Hypothalamus (tissue), 51 donors: Measurements from ENCODE around the gene PRCD.

Source experiments
- DNase-seq, 51 donors: peaks; one replicate each; lab custom pipeline; 2025; lab: John Stamatoyannopoulos, UW

PRCD gene, protein sequence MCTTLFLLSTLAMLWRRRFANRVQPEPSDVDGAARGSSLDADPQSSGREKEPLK

DNA sequence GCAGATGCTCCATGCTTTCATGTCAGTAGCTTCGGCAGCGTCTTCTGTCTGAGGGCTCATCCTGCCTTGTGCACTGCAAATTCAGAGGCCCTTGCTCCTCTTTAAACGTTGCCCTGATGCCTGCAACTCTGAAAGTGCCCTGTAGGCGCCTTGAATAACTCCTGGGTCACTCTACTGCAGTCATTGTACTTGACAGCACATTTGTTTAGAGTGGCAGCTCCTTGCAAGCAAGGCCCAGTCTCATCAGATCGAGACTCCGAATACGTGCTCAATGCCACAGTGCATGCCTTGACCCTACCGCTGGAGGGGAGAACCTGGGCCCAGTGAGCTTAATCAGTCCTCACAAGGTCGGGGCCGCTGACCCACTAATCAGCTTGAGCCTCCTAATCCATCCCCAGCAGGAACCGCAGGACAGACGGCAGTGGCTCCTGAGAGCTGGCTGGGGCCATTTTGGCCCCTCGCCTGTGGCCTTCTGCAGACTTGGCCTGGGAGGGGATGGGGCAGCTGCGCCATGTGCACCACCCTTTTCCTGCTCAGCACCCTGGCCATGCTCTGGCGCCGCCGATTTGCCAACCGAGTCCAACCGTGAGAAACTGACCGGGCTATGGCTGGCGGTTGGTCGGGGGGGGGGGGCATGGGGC is at the start of gene PRCD:
Gene PRCD, plus strand, starts transcription at position 414 of the 641 bp plus-strand sequence. Its CDS starts 98 bp downstream, at position 512.
- DNase-seq, result no peak

DNA sequence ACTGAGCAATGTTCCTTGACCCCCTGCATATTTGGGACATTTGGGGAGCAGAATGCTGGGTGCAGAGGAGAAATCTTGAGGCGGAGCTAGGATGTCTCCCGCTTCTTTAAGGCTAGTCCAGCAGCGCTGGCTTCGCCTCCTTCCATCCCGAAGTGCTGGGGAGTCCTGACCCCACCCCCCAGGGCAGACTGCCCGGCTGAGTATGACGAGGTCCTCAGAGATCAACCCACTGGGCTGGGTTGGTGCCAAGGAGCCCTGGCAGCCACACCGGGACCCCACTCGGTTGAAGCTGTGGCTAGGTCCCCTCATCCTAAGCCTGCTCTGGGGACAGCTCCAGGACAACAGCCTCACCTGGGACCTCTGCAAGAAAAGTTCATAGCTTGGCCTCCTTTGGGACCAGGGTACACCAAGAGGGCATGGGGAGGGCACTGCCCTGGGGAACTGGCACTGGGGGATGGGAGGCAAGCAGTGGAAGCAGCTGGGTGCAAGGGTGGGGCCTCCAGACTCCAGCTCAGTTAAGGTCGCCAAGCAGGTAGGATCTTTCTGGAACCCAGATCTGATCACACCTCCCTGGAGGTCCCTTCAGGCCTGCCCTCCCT is 49.6 kb upstream of the PRCD start:
- DNase-seq, result no peak

DNA sequence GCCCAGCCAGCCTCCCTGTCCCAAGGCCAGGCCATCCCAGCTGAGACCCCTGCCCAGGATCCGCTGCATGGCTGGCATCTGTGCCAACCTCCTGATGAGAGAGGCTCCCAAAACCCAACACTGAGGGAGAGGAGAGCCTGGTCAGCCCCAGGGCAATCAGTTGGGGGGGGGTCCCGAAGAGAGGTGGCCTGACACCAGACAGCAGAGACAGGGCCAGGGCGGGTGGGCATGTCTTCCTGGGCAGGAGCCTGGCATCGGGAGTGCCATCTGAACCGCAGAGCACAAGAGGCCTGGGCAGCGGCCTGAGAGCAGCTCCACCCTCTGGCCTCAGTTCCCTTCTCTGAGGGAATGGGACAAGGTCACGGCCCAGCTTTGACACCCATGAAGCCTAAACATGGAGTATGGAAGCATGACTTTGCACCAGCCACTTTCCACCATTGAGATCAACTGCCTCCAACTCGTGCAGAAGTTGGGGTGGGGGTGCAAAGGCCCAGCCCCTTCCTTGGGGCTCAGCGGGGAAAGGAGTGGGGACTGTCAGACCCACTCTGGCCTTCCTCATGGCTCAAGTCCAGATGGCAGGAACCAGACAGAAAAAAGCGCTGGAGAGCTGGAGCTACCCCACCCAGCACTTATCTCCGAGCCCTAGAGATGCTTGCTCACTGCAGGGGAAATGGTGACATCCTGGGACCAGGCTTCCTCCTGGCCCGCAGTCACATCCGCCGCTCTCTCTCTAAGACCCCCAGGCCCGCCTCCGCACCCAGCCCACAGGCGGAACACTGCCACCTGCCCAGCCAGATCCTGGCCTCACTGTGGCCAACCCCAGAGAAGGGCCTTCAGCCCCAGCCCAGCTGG is 48.3 kb upstream of the PRCD start:
- no peak for DNase-seq

DNA sequence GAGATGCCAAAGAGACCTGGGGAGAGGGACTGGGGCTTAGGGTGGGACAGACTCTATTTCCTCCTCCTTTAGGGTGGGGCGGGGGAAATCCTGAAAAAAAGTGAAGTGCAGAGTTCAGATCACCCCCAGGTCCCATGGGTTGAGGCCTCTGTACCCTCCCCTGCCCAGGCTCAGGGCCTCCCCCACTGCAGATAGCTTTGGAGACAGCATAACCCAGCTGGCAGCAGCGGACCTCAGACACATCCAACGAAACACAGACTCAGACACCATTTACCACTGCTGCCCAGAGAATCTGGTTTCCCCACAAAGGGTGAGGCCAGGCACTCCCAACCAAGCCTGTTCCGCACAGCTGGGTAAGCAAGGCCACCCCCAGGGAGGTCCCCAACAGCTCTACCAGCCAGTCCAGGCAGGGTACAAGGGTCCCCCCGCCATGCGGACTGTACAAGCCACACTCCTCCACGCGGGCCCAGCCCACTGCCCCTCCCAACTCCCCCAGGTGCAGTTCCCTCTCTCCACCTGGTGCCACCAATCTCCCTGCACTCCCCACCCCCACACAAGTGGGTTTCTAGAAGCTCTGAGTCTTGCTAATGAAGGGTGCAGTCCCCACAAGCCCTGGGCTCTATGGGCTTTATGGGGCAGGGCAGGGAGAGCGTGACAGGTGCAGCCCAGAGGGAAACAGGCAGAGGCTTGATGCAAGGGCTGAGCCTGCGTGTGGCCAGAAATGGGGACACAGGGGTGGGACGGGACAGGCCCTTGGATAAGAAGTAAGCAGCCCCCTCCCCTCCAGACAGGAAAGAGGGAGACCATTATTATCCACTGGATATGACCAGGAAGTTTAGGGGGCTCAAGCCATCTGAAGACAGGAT is 47.5 kb upstream of the PRCD start:
- DNase-seq, result no peak

DNA sequence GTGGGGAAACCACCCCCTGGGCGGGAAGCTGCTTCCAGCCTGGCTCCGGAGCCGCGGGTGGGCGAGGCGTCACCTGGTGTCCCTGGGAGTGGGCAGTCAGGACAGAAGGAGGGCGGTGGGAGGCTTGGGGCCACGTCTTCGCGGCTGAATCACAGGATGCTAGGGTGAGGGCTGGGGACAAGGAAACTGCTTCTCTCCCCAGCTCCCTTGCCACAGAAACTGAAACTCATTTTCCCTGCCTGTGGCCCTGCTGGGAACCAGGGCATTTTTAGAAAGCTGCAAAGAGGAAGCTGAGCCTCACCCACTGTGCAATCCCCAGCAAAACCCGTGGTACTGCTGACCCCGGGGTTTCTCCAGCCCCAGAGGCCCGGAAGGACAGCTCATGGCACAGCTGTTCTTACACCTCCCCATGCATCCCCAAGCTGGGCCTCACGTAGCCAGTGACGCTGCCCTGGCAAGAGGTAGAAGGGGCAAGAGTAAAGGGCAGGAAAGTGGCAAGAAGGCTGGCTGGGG is 46.8 kb upstream of the PRCD start:
- peak in 27 of 51 donors; percentile 17 to 74 (median 36) for DNase-seq

DNA sequence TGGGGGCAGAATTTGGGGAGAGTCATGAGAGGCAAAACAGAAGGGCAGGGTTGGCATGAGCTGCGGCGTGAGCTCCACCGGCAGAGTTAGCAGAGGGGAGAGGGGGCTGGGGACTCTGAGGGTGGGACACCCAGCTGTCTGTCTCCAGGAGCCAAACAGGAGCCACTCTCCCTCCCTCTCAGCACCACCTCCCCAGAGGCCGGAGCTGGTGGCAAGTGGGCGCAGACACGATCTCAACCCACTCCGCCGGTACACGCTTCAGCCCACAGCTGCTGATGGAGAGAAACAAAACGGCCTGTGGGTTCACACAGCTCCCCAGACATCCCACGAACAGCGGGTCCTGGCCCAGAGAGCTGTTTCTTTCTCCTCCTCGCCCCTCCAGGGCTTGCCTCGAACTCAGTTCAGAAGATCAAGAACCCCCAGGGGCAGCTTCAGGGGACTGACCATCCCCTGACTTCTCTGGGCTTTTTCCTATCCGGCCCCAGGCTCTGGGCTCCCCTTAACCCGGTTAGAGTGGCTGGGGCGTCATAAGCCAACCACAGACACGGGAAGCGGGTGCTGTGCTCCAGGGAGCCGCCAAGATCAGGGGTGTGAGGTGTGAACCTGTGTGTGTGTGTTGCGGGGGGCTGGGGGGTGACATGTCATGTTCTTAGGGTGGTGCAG is 46.2 kb upstream of the PRCD start:
- peak in 1 of 51 donors; percentile 65 for DNase-seq

DNA sequence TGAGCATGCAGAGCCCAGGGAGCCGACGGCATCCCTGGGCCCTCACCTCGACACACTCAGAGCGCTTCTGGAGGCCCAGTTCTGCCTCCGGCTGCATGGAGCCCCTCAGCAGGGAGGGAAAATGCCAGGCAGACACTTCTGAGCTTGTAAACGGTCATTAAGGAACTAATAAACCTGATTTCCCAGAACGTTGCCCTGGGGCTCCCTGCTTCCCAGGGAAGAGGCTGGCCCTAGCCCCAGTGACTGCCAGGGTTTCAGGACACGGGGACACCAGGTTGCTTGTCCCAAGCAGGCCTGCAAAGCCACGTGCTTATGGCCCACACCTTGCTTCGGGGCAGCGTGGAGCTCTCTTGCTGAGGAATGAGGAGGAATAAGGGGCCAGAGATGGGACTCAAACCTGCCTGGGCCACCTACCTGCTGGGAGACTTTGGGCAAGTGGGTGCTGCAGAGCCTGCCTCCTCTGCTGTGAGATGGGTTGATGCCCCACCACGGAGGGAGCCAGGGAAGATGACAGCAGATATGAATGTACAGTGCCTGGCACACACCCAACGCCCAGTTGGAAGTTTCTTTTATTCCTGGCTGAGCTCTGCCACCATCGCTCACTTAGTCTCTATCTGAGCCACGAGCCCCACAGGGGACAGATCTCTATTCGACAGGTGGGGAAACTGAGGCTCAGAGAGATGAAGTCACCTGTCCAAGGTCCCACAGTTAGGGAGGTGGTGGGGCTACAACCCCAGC is 44.0 kb upstream of the PRCD start:
- DNase-seq, result peak in 1 of 51 donors; percentile 35

DNA sequence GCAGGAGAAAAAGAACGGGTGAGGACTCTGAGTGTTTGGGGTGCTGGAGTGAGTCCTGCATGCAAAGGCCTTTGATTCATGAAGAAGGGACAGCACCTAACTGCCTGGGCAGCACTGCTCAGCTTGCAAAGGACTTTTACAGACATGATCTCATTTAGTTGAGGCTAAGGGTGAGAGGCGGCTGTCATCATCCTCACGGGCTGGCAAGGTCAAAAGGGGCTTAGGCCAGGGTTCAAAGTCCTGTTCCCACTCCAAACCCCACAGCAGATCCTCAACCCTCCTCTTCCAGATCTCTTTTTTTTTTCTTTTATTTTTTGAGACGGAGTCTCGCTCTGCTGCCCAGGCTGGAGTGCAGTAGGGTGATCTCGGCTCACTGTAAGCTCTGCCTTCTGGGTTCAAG is 43.4 kb upstream of the PRCD start:
- no peak for DNase-seq

DNA sequence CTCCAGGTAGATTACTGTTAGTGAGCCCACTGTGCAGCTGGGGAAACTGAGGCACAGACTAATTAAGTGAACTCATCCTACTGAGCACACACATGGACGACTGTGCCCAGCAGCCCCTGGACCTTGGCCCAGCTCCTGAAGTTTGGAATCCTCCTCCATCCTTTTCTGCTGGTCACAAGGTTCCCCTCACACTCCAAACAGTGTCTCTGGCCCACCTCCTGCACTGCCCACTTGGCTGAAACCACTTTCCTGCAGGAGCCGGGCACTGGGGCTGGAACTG is 42.2 kb upstream of the PRCD start:
- peak in 1 of 51 donors; percentile 50 for DNase-seq

DNA sequence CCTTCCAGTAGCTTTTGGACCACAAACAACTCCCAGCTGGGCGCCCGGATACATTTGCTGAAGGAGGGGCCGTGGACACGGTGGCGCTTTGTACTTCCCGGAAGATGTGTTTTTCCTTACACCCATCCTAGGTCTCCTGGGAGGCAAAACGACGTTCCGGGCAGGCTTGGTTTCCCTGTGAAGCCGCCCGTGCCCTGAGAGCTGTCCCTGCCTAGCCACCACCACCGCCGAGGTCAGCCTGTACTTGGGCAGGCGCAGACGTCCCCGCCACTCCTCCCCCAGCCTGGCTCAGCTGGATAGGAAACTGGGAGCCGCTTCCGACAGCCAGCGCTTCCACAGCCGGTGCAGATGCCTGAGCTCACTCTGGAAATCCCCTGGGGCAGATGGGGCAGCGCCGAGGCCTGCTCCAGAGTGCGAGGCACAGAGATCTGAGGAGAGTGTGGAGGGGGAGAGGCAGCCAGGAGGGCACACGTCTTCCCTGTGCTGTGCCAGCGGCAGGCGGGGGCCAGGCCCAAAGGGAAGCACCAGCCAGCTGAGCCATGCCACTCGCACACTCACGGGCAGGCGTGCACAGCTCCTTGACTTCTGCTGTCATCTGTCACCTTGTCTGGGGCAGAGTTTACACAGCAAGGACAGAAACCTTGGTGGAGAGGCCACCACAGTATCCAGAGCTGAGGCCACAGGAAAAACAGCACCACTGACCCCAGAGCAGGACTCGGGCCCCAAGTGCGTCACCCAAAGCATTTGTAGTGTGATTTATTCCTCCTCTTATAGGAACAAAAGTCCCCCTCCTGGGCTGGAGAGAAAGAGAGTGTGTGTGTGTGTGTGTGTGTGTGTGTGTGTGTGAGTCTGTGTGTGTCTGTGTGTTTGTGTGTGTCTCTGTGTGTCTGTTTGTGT is 41.6 kb upstream of the PRCD start:
- DNase-seq, result peak in 41 of 51 donors; percentile 16 to 77 (median 56)

DNA sequence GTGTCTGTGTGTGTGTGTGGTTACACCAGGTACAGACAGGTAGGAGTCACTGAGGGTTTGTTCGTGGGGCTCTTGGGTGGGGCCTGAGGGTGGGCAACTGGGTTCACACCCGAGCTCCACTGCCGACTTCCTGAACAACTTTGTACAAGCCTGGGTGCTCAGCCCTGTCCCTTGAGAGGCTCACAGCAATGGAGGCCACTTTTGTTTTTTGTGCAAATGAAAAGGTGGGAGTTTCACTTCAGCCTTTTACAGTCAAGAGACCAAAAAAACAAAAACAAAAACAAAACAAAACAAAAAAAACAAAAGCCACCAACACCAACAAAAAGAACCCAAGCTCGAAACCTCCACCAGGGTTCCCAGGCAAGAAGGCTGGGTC is 41.0 kb upstream of the PRCD start:
- no peak for DNase-seq

DNA sequence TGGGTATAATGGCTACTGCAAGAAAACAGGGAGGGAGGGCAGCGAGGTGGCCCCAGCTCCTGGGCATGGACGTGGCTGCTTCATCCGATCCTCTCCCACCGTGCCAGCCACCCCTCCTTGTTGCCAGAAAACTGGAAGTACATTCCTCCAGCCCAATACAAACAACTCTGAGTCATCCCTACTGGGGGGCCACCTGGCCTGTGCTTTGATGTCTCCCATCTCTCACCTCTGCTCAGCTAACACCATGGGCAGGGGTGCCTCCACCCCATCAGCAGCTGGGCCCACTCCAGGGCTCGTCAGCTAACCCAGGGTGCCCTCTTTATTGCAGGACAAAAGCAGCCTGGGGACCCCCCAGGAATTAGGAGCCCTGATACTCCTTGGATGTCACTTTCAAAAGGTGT is 40.6 kb upstream of the PRCD start:
- DNase-seq, result no peak

DNA sequence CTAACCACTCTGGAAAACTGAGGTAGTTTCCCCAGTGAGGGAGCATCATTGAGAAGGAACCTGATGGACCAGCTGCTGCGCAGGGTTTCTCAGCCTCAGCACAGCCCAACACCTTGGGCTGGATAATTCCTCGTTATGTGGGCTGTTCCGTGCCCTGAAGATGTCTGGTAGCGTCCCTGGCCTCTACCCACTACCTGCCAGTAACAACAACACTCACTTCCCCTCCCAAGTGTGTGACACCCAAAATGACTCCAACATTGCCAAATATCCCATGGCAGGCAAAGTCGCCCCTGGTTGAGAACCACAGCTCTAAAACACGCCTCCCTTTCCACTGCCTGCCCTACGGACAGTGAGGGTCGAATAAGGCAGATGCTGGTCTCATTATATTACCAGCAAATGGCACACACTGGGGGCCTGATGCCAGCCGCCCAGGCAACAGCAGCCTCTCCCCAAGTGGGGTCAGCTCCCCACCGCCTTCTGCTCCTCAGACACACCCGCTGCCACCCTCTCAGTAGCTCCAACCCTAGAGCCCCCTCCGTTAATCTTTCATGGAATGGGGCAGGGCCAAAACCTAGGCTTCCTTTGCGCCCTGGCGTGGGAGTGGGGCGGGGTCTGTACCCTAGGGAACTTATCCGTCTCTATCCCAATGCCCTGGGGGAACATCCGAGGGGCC is 39.6 kb upstream of the PRCD start:
- no peak for DNase-seq

DNA sequence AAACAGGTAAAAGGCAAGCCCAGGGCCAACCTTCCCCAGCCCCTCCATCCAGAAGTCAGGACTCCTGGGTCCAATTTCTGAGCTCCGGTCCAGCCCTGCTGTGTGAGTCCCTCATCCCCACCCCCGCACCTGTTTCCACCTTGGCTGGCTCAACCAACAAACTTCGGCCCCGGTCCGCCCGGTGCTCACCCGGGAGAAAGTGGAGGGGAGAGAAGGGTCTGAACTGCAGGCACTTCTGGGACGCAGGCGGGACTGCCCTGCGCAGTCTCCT is 39.2 kb upstream of the PRCD start:
- DNase-seq, result no peak

DNA sequence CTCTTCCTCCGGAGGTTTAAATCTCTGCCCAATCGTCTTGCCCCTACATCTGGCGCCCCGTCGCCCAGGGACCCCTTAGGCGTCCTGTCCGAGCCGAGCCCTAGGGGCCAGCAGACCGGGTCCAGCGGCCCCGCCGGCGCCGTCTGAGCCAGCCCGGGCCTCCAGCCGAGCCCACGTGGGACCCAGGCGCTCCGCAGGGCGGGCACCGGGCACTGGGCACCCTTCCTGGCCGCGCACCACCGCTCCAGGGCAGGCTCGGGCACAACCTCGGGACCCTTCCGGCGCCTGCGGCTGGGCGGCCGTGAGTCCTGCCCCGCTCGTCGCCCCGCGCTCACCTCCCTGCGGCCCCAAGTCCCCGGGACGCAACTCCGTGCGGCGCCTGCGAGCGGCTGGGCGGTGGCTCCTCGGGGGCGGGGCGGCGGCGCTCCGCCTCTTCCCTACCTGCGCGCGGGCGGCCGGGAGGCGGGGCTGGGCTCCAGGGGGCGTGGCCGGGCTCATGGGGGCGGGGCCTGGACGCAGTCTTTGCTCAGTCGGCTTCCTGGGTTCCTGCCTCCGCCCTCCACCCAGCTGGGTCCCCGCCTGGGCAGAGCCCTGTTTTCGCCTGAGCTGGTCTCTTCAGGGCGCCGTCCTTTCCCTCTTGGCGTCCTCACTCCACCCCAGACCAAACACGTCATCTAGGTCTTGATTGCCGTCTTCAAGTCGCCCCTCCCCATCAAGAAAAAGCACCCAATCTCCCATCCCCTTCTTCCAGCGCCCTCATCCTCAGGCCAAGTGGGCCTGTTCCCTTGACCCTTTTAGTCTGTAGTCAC is 38.6 kb upstream of the PRCD start, which contains the start of gene RHBDF2:
Gene RHBDF2, minus strand, starts transcription at position 406 of the 809 bp plus-strand sequence. CDS start 19,899 bp downstream, outside the sequence.
- peak in 45 of 51 donors; percentile 19 to 87 (median 67) for DNase-seq

DNA sequence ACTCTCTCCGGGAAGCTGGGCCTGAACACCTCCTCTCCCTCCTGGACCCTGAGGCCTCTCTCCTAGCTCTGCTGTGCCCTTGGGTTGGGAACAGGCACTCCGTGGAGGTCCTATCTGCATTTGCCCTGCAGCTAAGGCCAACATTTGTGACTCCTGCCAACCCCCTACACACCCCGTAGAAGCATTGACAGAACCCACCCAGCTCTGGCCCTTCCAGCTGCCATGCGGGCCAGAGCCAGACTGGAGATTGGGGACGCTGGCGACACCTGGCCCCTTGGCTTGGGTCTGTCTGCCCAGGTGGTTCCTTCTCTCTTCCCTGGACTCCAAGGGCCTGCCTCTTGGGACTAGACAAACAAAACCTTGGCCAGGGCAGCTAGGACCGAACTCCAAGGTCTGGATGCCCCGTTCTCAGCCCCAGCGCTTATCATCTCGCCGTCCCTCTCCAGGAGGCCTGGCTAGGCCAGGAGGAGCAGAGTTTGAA is 38.0 kb upstream of the PRCD start:
- no peak for DNase-seq
